Stimulated activated CD8-positive, alpha-beta memory T cell treated with anti-CD3 and anti-CD28 coated beads, Interleukin-12 subunit alpha, Interleukin-12 subunit beta, amount 100 ng/mL, for 1 hour (primary cell): ENCODE measurements around the gene C18orf63.
A peak's percentile ranks its signal among the peaks of the same experiment; 100 is the strongest.
"Not testable (repeated sequence)": the region's sequence is repeated elsewhere in the genome, so short reads cannot be mapped to it uniquely, and the experiment has no call there.

Experiments used
- DNase-seq: peaks from one replicate; pipeline ENCODE4 v3.0.0-alpha.2; 2020; ENCODE audit warnings: low read depth

C18orf63 gene

DNA sequence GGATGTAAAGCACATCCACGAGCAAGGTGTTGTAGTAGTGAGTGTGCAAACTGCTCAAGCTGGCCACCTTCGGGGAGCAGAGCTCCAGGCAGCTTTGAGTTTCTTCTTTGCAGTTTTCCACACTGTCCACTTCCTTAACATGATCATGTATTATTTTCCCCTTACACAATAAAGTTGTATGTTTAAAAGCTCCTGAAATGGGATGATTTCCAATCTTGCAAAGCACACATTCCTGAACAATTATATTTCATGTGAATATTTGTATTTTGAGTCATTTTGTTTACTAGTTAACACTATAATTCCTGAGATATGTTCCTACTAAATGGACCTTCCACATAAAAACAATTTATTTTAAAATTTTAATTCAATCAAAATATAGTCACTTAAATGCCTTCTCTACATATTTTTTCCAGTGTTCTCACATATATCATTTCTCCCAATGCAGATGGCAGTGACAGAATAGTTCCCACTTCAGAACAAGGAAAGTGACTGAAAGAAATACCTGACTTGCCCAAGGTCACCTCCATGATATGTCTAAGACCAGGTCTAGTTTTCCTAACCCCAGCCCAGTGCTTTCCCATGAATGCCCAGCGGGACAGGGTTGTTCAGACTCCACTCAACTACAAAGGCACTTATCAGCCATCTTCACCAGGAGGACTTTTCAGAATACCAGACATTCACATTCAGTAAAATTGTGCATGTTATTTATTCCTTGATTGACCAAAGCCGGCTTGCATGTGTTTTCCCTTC, 29.4 kb upstream of the C18orf63 start:
- no peak for DNase-seq

- no peak for DNase-seq
Observed at GRCh38 chr18:74286856-74287255, 28.8 kb upstream of the C18orf63 start.

- DNase-seq = no peak
Observed at GRCh38 chr18:74288041-74288440, 27.6 kb upstream of the C18orf63 start.

- no peak for DNase-seq
Observed at GRCh38 chr18:74288730-74289129, 26.9 kb upstream of the C18orf63 start.

GRCh38 chr18:74289137-74289536, 26.5 kb upstream of the C18orf63 start:
- DNase-seq = no peak

- no peak for DNase-seq
Observed at GRCh38 chr18:74290021-74290420, 25.6 kb upstream of the C18orf63 start.

GRCh38 chr18:74290794-74291471, 24.7 kb upstream of the C18orf63 start:
- no peak for DNase-seq

DNA sequence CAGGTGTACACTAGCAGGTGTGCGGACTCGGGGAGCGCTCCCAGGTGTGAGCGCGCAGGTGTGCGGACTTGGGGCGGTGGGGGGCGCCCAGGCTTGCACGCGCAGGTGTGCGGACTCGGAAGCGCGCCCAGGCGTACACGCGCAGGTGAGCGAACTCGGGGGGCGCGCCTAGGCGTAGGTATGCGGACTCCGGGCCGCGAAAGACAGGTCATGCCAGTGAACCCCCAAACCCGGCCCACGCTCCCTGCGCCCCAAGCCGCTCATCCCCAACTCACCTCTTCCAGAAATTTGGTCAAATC, 24.2 kb upstream of the C18orf63 start:
- no peak for DNase-seq

DNA sequence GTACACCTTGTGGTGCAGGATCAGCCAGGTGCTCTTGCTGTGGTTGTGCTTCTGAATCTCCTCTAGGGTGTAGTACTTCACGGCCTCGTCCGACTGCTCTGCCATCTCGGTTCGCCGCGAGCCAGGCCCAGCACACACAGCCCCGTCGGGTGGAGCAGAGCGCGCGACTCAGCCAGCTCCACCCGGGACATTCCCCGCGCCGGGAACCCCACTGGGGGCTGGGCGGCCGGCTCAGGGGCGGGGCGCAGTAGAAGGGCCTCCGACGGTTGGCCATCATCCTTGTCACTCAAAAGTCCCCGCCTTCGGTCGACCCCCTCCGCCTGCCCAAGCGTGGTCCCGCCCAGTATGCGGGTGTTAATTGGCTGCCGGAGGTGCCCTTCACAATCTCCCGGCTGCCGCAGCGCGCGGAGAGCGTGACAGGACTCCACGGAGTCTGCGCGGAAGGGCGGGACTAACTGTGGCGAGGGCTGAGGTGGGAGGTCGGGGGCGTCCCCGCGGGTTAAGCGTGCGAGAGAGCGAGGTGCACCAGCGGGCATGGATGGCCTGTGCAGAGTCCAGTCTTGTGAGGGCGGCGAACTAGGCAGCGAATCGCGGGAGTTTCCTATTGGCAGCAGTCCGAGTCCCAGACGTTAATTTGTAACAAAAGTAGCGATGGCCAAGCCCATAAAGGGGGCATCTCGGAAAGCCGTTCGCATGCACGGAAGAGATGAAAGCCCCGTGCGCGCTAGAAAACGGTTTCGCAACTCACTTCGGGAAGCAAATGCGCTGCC, 23.7 kb upstream of the C18orf63 start, which contains the start of gene CYB5A:
Gene CYB5A, minus strand, starts transcription at position 193 of the 770 bp plus-strand sequence. Its CDS starts 88 bp downstream, at position 105.
- DNase-seq = peak; percentile 98

GRCh38 chr18:74292541-74292858, 23.1 kb upstream of the C18orf63 start:
- DNase-seq = no peak

DNA sequence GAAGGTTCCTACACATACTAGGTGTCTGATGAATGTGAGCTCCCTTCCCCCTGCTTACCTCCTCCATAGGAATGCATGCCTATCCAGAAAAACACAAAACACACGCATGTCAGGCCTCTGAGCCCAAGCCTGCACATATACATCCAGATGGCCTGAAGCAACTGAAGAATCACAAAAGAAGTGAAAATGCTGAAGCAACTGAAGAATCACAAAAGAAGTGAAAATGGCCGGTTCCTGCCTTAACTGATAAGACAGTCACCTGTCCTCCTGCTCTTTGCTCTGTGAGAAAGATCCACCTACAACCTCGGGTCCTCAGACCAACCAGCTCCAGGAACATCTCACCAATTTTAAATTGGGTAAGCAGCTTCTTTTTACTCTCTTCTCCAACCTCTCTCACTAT, 22.7 kb upstream of the C18orf63 start:
- DNase-seq = not testable (repeated sequence)

GRCh38 chr18:74294526-74294925, 21.1 kb upstream of the C18orf63 start:
- no peak for DNase-seq

GRCh38 chr18:74299162-74299561, 16.5 kb upstream of the C18orf63 start:
- no peak for DNase-seq

DNA sequence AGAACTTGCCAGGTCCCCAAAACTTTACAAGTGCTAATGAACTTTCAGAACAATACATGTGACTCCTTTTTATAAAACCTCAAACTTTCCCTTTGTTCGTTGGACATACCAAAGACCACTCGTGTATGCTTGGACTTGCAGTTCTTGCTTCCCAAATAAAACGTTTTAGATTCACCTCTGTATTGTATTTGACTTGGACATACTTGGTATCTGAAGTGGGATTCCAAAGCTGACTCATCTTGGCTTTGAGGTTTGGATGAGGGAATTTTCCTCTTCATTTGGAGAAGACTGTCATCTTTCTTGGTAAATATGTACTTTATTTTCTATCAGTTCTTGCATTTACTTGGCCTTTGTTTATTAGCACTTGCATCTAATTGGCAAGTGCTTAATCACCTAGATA, 15.9 kb upstream of the C18orf63 start:
- no peak for DNase-seq

DNA sequence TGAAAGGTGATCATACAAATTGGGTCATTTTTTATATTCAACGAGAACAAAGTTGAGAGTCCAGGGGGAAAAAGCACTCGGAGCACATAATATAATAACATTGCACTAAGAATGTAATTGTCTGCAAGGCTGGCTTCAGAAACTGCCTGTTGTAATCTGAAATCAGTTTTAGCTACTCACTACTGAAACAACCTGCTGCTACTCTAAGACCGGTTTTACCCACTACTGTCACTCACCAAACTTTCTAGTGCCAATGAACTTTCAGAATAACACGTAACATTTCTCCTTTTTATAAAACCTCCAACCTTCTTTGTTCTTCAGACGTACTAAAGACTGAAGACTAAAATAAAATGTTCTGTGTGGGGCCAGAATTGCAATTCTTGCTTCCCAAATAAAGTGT, 12.3 kb upstream of the C18orf63 start:
- no peak for DNase-seq

DNA sequence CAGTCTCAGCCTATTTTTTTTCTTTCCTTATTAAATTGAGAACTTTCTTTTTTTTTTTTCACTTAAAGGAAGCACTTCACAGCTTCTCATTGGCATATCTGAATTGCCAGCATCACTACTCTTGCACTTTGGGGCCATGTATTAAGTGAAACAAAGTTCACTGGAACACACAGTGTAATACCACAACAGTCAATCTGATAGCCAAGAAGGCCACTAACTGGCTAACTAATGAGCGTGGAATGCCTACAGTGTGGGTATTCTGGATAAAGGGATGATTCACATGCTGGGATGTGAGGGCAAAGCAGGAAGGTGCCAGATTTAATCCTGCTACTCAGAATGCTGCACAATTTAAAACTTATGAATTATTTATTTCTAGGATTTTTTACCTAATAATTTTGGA, 11.7 kb upstream of the C18orf63 start:
- no peak for DNase-seq

- no peak for DNase-seq
Observed at GRCh38 chr18:74310411-74310810, 5.2 kb upstream of the C18orf63 start.

DNA sequence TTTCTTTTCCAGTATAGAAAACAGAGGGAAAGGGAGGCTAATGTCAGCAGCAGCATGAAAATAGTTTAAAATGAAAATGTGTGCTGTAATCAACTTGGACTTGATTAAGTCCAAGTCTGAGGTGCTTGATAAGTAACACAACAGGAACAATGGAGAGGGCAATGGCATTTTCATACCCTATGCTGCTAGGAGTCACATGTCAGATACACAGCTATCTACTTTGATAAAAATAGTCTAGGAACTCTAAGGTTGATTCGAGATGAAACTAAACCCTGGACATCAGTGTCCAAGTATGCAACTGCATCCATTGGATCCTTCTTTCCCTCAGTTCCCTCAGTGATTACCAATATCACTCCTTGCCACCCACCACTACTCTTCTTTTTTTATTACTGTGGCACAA, 4.6 kb upstream of the C18orf63 start:
- DNase-seq = no peak

- DNase-seq = no peak
Observed at GRCh38 chr18:74314759-74315463, 728 bp upstream of the C18orf63 start.

GRCh38 chr18:74316257-74317170, 875 bp downstream of the C18orf63 start:
- DNase-seq = no peak

DNA sequence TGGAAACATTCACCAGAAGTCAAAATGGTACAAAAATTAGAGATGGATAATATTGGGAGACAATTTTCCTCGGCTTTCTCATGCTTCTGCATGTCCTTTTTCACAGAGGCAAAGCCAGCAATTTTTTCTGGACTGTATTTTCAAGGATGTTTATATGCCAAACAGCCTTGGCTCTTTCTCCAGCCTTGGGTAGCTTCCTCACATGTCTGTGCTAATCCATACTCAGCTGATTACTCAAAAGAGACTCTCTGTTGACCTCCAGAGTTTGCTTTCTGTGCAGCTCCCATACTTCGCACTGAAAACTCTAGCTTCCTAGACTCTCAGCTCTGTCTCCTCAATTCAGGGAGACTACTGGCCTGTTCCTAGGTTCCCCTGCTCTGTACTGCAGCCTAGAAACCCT, 10.6 kb downstream of the C18orf63 start:
- no peak for DNase-seq

GRCh38 chr18:74326791-74327190, 11.2 kb downstream of the C18orf63 start:
- not testable (repeated sequence) for DNase-seq
